ENCODE results near the gene AMPD3. TPM values are rescaled to one million over a fixed set of nuclear protein-coding genes. Genes with fewer than 3 reads are reported as not detected.
A peak's percentile ranks its signal among the peaks of the same experiment; 100 is the strongest.

The AMPD3 gene
- total and polyA plus RNA-seq, 2 donors (not counting 3 experiments of a cell fraction or from before 2014, with no cell fraction given) = 1.4 to 2.5 TPM

DNA sequence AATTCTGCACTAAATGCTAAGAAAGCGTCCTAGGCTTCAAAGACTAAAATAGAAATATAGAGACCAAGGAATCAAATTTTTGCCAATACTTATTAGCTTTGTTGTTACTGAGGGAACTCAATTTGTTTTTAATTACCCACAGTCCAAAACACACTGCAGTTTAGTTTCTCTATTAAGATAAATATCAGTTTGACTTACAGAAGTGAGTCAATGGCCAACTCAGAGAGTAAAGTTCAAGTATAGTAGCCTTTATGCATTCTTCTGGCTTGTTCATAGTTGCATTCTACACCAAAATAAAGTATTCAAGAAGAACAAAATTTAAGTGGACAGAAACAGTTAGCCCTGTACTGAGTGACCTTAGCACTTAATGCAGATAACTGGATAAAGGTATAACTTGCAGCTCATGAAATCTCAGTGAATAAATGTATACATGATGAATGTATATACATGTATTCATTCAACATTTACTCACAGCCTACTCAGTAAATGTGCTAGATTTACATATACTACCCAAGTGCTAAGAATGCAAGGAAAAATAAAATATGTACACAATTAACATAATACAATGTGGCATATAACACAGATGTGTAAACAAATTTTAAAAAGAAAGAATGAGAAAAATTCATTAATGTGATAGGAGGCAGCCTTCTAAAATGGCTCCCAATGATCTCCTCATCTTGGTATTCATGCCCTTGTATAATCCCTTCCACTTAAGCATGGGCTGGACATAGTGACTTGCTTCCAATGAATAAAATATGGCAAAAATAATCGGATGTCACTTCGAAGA is 95.6 kb downstream of the AMPD3 start:
- H2AFZ ChIP-seq (ENCODE audit: low read depth, low read length) = no peak overlapping the region
- no peak overlapping the region for H3K9ac ChIP-seq (replicated peaks; ENCODE audit: extremely low read depth, insufficient read depth, low read length)
- ChIA-PET POLR2A (no interaction called here), CTCF (interaction anchor here (0.9 to 3.4 kb wide), 2 partner anchors 9 to 103 kb away, joined by 3 to 20 read pairs; partner anchors contain the start of gene RNF141)
- H3K4me3 ChIP-seq (replicated peaks in 1 of 3; ENCODE audit: insufficient read depth in 1 of 3, low read depth in 1 of 3, low read length in 3 of 3) = no peak overlapping the region
- H3K9me1 ChIP-seq (replicated peaks; ENCODE audit: control insufficient read depth, extremely low read depth, insufficient read depth, low read length) = no peaks in the 10 kb centered on the region
- H3K36me3 ChIP-seq (ENCODE audit: control insufficient read depth in 2 of 2, extremely low read depth in 1 of 2, insufficient read depth in 2 of 2, low read length in 2 of 2) = no peaks in the 10 kb centered on the region
- H3K4me1 ChIP-seq (ENCODE audit: control insufficient read depth, extremely low read depth, insufficient read depth, low read length) = no peaks in the 10 kb centered on the region
- no peaks in the 10 kb centered on the region for H3K79me2 ChIP-seq (ENCODE audit: control insufficient read depth, insufficient read depth, low read length)
- intact Hi-C loops (cut with micrococcal nuclease) (no loop called here), dilution Hi-C loops (cut with MboI; ENCODE audit: extremely low pct_ligation_motif_present, low sequenced_read_pairs) (no loop called here)
- no peaks in the 10 kb centered on the region for H3K27me3 ChIP-seq (ENCODE audit: control insufficient read depth in 2 of 2, insufficient read depth in 2 of 2, low read length in 2 of 2)
- no TSS peak for BruUV-seq (replicated peaks)
- no peaks in the 10 kb centered on the region for H4K20me1 ChIP-seq (replicated peaks; ENCODE audit: control insufficient read depth, extremely low read depth, insufficient read depth, low read length)
- H3K27ac ChIP-seq (ENCODE audit: insufficient read depth, low read depth, low read length) = no peak overlapping the region
- TF ChIP-seq FOS (IDR thresholded peaks at IDR 0.05; ENCODE audit: borderline replicate concordance, insufficient read depth, low read length) = peak; percentile 71
- TF ChIP-seq JUN (IDR thresholded peaks at IDR 0.05; ENCODE audit: borderline replicate concordance, insufficient read depth, insufficient read length, low read depth) = peak; percentile 58
- TF ChIP-seq POLR2A (IDR thresholded peaks at IDR 0.05; ENCODE audit: low read depth, low read length) = no peak
- peak; percentile 74 for TF ChIP-seq GATA2 (IDR thresholded peaks at IDR 0.05; ENCODE audit: insufficient read depth, insufficient read length, low read depth, low read length)
- TF ChIP-seq POLR2AphosphoS5 (IDR thresholded peaks at IDR 0.05; ENCODE audit: insufficient read depth, low read depth, low read length) = no peak
- TF ChIP-seq, protein P1, sequence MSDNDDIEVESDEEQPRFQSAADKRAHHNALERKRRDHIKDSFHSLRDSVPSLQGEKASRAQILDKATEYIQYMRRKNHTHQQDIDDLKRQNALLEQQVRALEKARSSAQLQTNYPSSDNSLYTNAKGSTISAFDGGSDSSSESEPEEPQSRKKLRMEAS (IDR thresholded peaks at IDR 0.05; ENCODE audit: insufficient read depth, insufficient read length) = no peak
- FAIRE-seq (peak; percentile 37), DNase-seq (ENCODE audit: low read depth, low spot score) (peak; percentile 39)
- H3K4me2 ChIP-seq (ENCODE audit: insufficient read depth, low read length) = no peak overlapping the region
- no peaks in the 10 kb centered on the region for H3K9me3 ChIP-seq (replicated peaks; ENCODE audit: control insufficient read depth, insufficient read depth, low read length)

DNA sequence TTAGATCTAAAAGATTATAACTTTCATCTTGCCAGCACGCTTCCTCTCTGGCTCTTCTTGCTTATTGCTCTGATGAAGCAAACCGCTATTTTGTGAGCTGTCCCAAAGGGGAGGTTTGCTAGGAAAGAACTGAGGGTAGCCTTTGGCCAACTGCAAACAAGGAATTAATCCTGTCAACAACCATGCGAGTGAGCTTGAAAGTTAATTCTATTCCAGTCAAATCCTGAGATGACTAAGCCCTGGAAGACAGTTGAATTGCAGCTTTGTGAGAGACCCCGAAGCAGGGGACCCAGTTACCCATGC is 96.2 kb downstream of the AMPD3 start:
- intact Hi-C loops (cut with micrococcal nuclease) (no loop called here), dilution Hi-C loops (cut with MboI; ENCODE audit: extremely low pct_ligation_motif_present, low sequenced_read_pairs) (no loop called here)
- CTCF ChIA-PET = interaction anchor here (0.9 to 3.4 kb wide), 2 partner anchors 10 to 102 kb away, joined by 3 to 20 read pairs; partner anchors contain the start of gene RNF141
- FAIRE-seq (no peak), DNase-seq (ENCODE audit: low read depth, low spot score) (no peak)
- Histone ChIP-seq H3K4me3 (replicated peaks in 1 of 3; ENCODE audit: insufficient read depth in 1 of 3, low read depth in 1 of 3, low read length in 3 of 3) (no peak overlapping the region), H3K27ac (ENCODE audit: insufficient read depth, low read depth, low read length) (no peak overlapping the region), H3K4me2 (ENCODE audit: insufficient read depth, low read length) (no peak overlapping the region), H3K9me3 (replicated peaks; ENCODE audit: control insufficient read depth, insufficient read depth, low read length) (no peaks in the 10 kb centered on the region), H3K9me1 (replicated peaks; ENCODE audit: control insufficient read depth, extremely low read depth, insufficient read depth, low read length) (no peaks in the 10 kb centered on the region), H3K9ac (replicated peaks; ENCODE audit: extremely low read depth, insufficient read depth, low read length) (no peak overlapping the region), H3K36me3 (ENCODE audit: control insufficient read depth in 2 of 2, extremely low read depth in 1 of 2, insufficient read depth in 2 of 2, low read length in 2 of 2) (no peaks in the 10 kb centered on the region), H3K4me1 (ENCODE audit: control insufficient read depth, extremely low read depth, insufficient read depth, low read length) (no peaks in the 10 kb centered on the region), H3K79me2 (ENCODE audit: control insufficient read depth, insufficient read depth, low read length) (no peaks in the 10 kb centered on the region), H4K20me1 (replicated peaks; ENCODE audit: control insufficient read depth, extremely low read depth, insufficient read depth, low read length) (no peaks in the 10 kb centered on the region), H3K27me3 (ENCODE audit: control insufficient read depth in 2 of 2, insufficient read depth in 2 of 2, low read length in 2 of 2) (no peaks in the 10 kb centered on the region), H2AFZ (ENCODE audit: low read depth, low read length) (no peak overlapping the region)
- POLR2A ChIA-PET = no interaction called here
- TF ChIP-seq POLR2A (IDR thresholded peaks at IDR 0.05; ENCODE audit: low read depth, low read length) (no peak), FOS (IDR thresholded peaks at IDR 0.05; ENCODE audit: borderline replicate concordance, insufficient read depth, low read length) (no peak), POLR2AphosphoS5 (IDR thresholded peaks at IDR 0.05; ENCODE audit: insufficient read depth, low read depth, low read length) (no peak), EZH2 (IDR thresholded peaks at IDR 0.05; ENCODE audit: borderline replicate concordance, low read depth, low read length, severe bottlenecking) (no peak), MYC (IDR thresholded peaks at IDR 0.05; ENCODE audit: low read depth, low read length) (no peak), JUN (IDR thresholded peaks at IDR 0.05; ENCODE audit: borderline replicate concordance, insufficient read depth, insufficient read length, low read depth) (no peak)
- TF ChIP-seq, protein P2, sequence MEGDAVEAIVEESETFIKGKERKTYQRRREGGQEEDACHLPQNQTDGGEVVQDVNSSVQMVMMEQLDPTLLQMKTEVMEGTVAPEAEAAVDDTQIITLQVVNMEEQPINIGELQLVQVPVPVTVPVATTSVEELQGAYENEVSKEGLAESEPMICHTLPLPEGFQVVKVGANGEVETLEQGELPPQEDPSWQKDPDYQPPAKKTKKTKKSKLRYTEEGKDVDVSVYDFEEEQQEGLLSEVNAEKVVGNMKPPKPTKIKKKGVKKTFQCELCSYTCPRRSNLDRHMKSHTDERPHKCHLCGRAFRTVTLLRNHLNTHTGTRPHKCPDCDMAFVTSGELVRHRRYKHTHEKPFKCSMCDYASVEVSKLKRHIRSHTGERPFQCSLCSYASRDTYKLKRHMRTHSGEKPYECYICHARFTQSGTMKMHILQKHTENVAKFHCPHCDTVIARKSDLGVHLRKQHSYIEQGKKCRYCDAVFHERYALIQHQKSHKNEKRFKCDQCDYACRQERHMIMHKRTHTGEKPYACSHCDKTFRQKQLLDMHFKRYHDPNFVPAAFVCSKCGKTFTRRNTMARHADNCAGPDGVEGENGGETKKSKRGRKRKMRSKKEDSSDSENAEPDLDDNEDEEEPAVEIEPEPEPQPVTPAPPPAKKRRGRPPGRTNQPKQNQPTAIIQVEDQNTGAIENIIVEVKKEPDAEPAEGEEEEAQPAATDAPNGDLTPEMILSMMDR (IDR thresholded peaks at IDR 0.05; ENCODE audit: extremely low read depth in 1 of 2, insufficient read depth in 1 of 2, low read depth in 1 of 2, low read length in 2 of 2) = no peak
- TF ChIP-seq, protein P1 (IDR thresholded peaks at IDR 0.05; ENCODE audit: insufficient read depth, insufficient read length) = no peak
- BruUV-seq (replicated peaks) = no TSS peak

All from endothelial cell of umbilical vein (primary cell).